Sciatic nerve (tissue), 2 donors: Measurements from ENCODE around the gene NT5DC4. TPM values are rescaled to one million over a fixed set of nuclear protein-coding genes. Genes with fewer than 3 reads are reported as not detected.

Source experiments
- ATAC-seq: fragments of 200-7000 bp; cut with Tn5 transposase; one replicate; pipeline ENCODE4 v1.9.1; 2020; ENCODE audit warnings: mild to moderate bottlenecking, moderate library complexity
- DNase-seq: peaks from one replicate; pipeline ENCODE4 v3.0.0-alpha.2; 2020; ENCODE audit warnings: low spot score
- intact Hi-C: fragments of 100-400 bp; cut with DNase I; formaldehyde crosslinking; loops from one replicate; pipeline ENCODE4 v1.14.2; 2022
- total RNA-seq: library from RNA; stranded (reverse); fragmentation: NEBNext Ultra II Directional; extraction: Animal tissue kit (Norgen Biotek cat#: 25700); gene quantifications from one replicate; pipeline ENCODE4 v1.2.1, GENCODE V29; 2021
- donor health status: DM: no; HTN: no; CAD: no.
- donor health status: DM: no; HTN: no; CAD: no.

NT5DC4 gene
- total RNA-seq, 1 donor from 2014 or later = not detected

GRCh38 chr2:112718863-112719370 is 1.9 kb upstream of the NT5DC4 start:
- ATAC-seq (no peak), DNase-seq (no peak)
- intact Hi-C loops = no loop called here

GRCh38 chr2:112721819-112722522 is 1.2 kb downstream of the NT5DC4 start:
- intact Hi-C loops = loop anchor here (10.0 kb wide), 1 partner anchor 97 kb away; no protein-coding TSS in a partner anchor
- DNase-seq (no peak), ATAC-seq (no peak)

GRCh38 chr2:112722816-112723546 is 2.2 kb downstream of the NT5DC4 start:
- ATAC-seq (no peak), DNase-seq (no peak)
- intact Hi-C loops = loop anchor here (10.0 kb wide), 1 partner anchor 98 kb away; no protein-coding TSS in a partner anchor

- no peak for ATAC-seq
- DNase-seq = no peak
- intact Hi-C loops = loop anchor here (10.0 kb wide), 1 partner anchor 99 kb away; no protein-coding TSS in a partner anchor
These were observed 2.7 kb downstream of the NT5DC4 start for GRCh38 chr2:112723547-112723940.

- ATAC-seq (no peak), DNase-seq (no peak)
- intact Hi-C loops = loop anchor here (10.0 kb wide), 1 partner anchor 99 kb away; no protein-coding TSS in a partner anchor
These were observed 3.2 kb downstream of the NT5DC4 start for GRCh38 chr2:112723995-112724394.

GRCh38 chr2:112724591-112725525 is 4.0 kb downstream of the NT5DC4 start:
- ATAC-seq (no peak), DNase-seq (no peak)
- intact Hi-C loops = loop anchor here (5.0 to 10.0 kb wide), 2 partner anchors 100 to 123 kb away; no protein-coding TSS in a partner anchor

- intact Hi-C loops = loop anchor here (5.0 to 10.0 kb wide), 2 partner anchors 101 to 124 kb away; no protein-coding TSS in a partner anchor
- no peak for ATAC-seq
These were observed 5.0 kb downstream of the NT5DC4 start for GRCh38 chr2:112725545-112726457.

GRCh38 chr2:112726487-112727190 is 5.8 kb downstream of the NT5DC4 start:
- ATAC-seq = peak; percentile 93
- peak; percentile 92 for DNase-seq
- intact Hi-C loops = loop anchor here (5.0 to 10.0 kb wide), 2 partner anchors 102 to 124 kb away; no protein-coding TSS in a partner anchor

More at GRCh38 chr2:112725545-112726457, 5.0 kb downstream of the NT5DC4 start:
- DNase-seq = no peak

- intact Hi-C loops = loop anchor here (5.0 to 10.0 kb wide), 2 partner anchors 103 to 125 kb away; no protein-coding TSS in a partner anchor
- DNase-seq (no peak), ATAC-seq (no peak)
These were observed 6.6 kb downstream of the NT5DC4 start for GRCh38 chr2:112727276-112728028.

- no peak for DNase-seq
- intact Hi-C loops = loop anchor here (5.0 to 10.0 kb wide), 2 partner anchors 103 to 126 kb away; no protein-coding TSS in a partner anchor
- ATAC-seq = no peak
These were observed 7.2 kb downstream of the NT5DC4 start for GRCh38 chr2:112728029-112728362.

GRCh38 chr2:112728378-112729175 is 7.8 kb downstream of the NT5DC4 start:
- DNase-seq (no peak), ATAC-seq (no peak)
- intact Hi-C loops = loop anchor here (5.0 to 10.0 kb wide), 2 partner anchors 104 to 126 kb away; no protein-coding TSS in a partner anchor

GRCh38 chr2:112730216-112730615 is 9.4 kb downstream of the NT5DC4 start:
- DNase-seq = no peak
- ATAC-seq = no peak

GRCh38 chr2:112730791-112731190 is 10.0 kb downstream of the NT5DC4 start:
- intact Hi-C loops = no loop called here
- no peak for DNase-seq
- ATAC-seq = no peak

More at GRCh38 chr2:112730216-112730615, 9.4 kb downstream of the NT5DC4 start:
- intact Hi-C loops = no loop called here

- intact Hi-C loops = no loop called here
- DNase-seq = no peak
- no peak for ATAC-seq
These were observed 10.7 kb downstream of the NT5DC4 start for GRCh38 chr2:112731479-112731878.

- no peak for ATAC-seq
- no peak for DNase-seq
- intact Hi-C loops = no loop called here
These were observed 12.6 kb downstream of the NT5DC4 start for GRCh38 chr2:112733456-112733855.
